ENCODE measurements around the gene ACTR2. TPM values are rescaled to one million over a fixed set of nuclear protein-coding genes. Genes with fewer than 3 reads are reported as not detected.
A peak's percentile ranks its signal among the peaks of the same experiment; 100 is the strongest.

The ACTR2 gene
- total RNA-seq, 1 experiment from 2014 or later = 246 TPM

- Histone ChIP-seq H3K4me1 (replicated peaks; ENCODE audit: insufficient read depth) (peaks cover 32% of the 10 kb centered on the region), H3K27ac (peak overlapping the region; percentile 96), H3K79me2 (ENCODE audit: low read depth) (peaks cover 19% of the 10 kb centered on the region), H3K4me3 (no peak overlapping the region), H3K9me2 (ENCODE audit: insufficient read depth) (no peaks in the 10 kb centered on the region), H3K4me2 (peak overlapping the region; percentile 82), H3K9me3 (ENCODE audit: insufficient read depth, low read depth) (no peaks in the 10 kb centered on the region), H4K20me1 (ENCODE audit: insufficient read depth) (no peaks in the 10 kb centered on the region), H3F3A (ENCODE audit: insufficient read depth, low read depth) (peaks cover 32% of the 10 kb centered on the region), H3K27me3 (ENCODE audit: insufficient read depth, low read depth) (no peaks in the 10 kb centered on the region), H3K36me3 (ENCODE audit: low read depth) (peaks cover 6% of the 10 kb centered on the region; the same call in 1 of the 2 replicates), H2AFZ (peak overlapping the region; percentile 75; the same call in 1 of the 2 replicates)
- TSS peak; percentile 19 for BruUV-seq (replicated peaks)
- ChIA-PET POLR2A (ENCODE audit: unreplicated experiment) (interaction anchor here (0.6 kb wide), 2 partner anchors 77 to 92 kb away, joined by 3 to 20 read pairs; partner anchors contain the start of gene ACTR2), CTCF (no interaction called here)
- peak in 1 of 2 experiments; percentile 6 for DNase-seq
- intact Hi-C loops (cut with micrococcal nuclease; ENCODE audit: unreplicated experiment) = loop anchor here (5.0 kb wide), 1 partner anchor 113 kb away; the partner anchor contains the start of gene SPRED2
- no peak for TF ChIP-seq EZH2 (IDR thresholded peaks at IDR 0.05; ENCODE audit: low read depth)
- no peak for TF ChIP-seq CTCF (conservative IDR thresholded peaks at IDR 0.05)
These were observed 92.0 kb downstream of the ACTR2 start for GRCh38 chr2:65319674-65320041.

- Histone ChIP-seq H3K36me3 (ENCODE audit: low read depth) (peaks cover 8% of the 10 kb centered on the region; the same call in 1 of the 2 replicates), H3K4me3 (peak overlapping the region; percentile 42), H3K4me2 (peak overlapping the region; percentile 82), H3K4me1 (replicated peaks; ENCODE audit: insufficient read depth) (peaks cover 32% of the 10 kb centered on the region), H3K27ac (peak overlapping the region; percentile 96), H3K79me2 (ENCODE audit: low read depth) (peaks cover 19% of the 10 kb centered on the region), H3K27me3 (ENCODE audit: insufficient read depth, low read depth) (no peaks in the 10 kb centered on the region), H4K20me1 (ENCODE audit: insufficient read depth) (no peaks in the 10 kb centered on the region), H2AFZ (peak overlapping the region; percentile 75), H3K9me2 (ENCODE audit: insufficient read depth) (no peaks in the 10 kb centered on the region), H3K9me3 (ENCODE audit: insufficient read depth, low read depth) (no peaks in the 10 kb centered on the region), H3F3A (ENCODE audit: insufficient read depth, low read depth) (peaks cover 29% of the 10 kb centered on the region)
- no TSS peak for BruUV-seq (replicated peaks)
- peak; percentile 38 to 96 for DNase-seq
- peak; percentile 65 for TF ChIP-seq CTCF (conservative IDR thresholded peaks at IDR 0.05)
- no peak for TF ChIP-seq EZH2 (IDR thresholded peaks at IDR 0.05; ENCODE audit: low read depth)
- intact Hi-C loops (cut with micrococcal nuclease; ENCODE audit: unreplicated experiment) = loop anchor here (5.0 kb wide), 1 partner anchor 112 kb away; the partner anchor contains the start of gene SPRED2
- ChIA-PET POLR2A (ENCODE audit: unreplicated experiment) (interaction anchor here (0.6 kb wide), 1 partner anchor 93 kb away, joined by 3 read pairs; the partner anchor contains the start of gene ACTR2), CTCF (interaction anchor here (0.6 to 1.0 kb wide), 2 partner anchors 33 to 1124 kb away, joined by 3 to 10 read pairs; no protein-coding TSS in a partner anchor)
These were observed 92.6 kb downstream of the ACTR2 start for GRCh38 chr2:65320042-65320725.

Other genes starting within 250 kb of the ACTR2 start
- 8.4 and 8.7 TPM in 2 replicates for gene SLC1A4, start 238.4 kb upstream of the ACTR2 start, total RNA-seq (2021)
- 10.8 and 11.5 TPM in 2 replicates for gene CEP68, start 171.4 kb upstream of the ACTR2 start, total RNA-seq (2021)
- gene RAB1A, start 97.7 kb upstream of the ACTR2 start, total RNA-seq (2021) = 110 and 165 TPM in 2 replicates
- gene SPRED2, start 204.8 kb downstream of the ACTR2 start, total RNA-seq (2021) = 33.5 and 33.6 TPM in 2 replicates